K562 (cell line): Measurements from ENCODE around the gene KRTAP9-8. TPM values are rescaled to one million over a fixed set of nuclear protein-coding genes. Genes with fewer than 3 reads are reported as not detected.
A peak's percentile ranks its signal among the peaks of the same experiment; 100 is the strongest.

Experiments used
- ATAC-seq: fragments of 200-7000 bp; cut with Tn5 transposase; 3 replicates; pipeline ENCODE4 v1.9.1; 2020; ENCODE audit warnings: moderate library complexity
- BruUV-seq: library from RNA; stranded (reverse); fragments of 400-500 nt; replicated peaks from 2 replicates; lab custom pipeline; 2021; lab: Mats Ljungman, UMichigan
- CTCF ChIA-PET: fragments of 300-600 bp; formaldehyde crosslinking; extraction: SDS; loops from one replicate; lab custom pipeline; 2021; ENCODE audit warnings: low intra/inter-chr PET ratio; lab: Yijun Ruan, JAX
- POLR2A ChIA-PET: fragments of 300-600, 350-650 bp; sonication (Branson Sonifier 250); formaldehyde crosslinking; extraction: SDS; loops from one replicate; lab custom pipeline; 2021; ENCODE audit warnings: antibody characterized with exemption, inconsistent platforms; lab: Yijun Ruan, JAX
- DNase-seq, 4 experiments: peaks; one replicate each; pipeline versions ENCODE4 v3.0.0 to v3.0.0-alpha.2; 2011 to 2018; ENCODE audit warnings: low spot score in 3 of 4, mixed read lengths in 3 of 4; ENCODE audit errors: extremely low read depth in 1 of 4
- FAIRE-seq: peaks from 2 replicates; lab custom pipeline; 2011; peaks lifted over from hg19 to GRCh38; lab: Jason Lieb, UNC
- H2AFZ ChIP-seq: 2 replicates; pipeline ENCODE4 v1.6.0; 2011; ENCODE audit warnings: low read depth, low read length, control low read depth, inconsistent platforms
- H3K27ac ChIP-seq: fragments of 200-600 bp; 3 replicates; pipeline ENCODE4 v1.8.0; 2011; ENCODE audit warnings: low read depth, mild to moderate bottlenecking, control low read depth, inconsistent platforms, low read length, moderate library complexity, mixed read lengths; ENCODE audit errors: extremely low read depth
- H3K27me3 ChIP-seq, 2 experiments: fragments of 300-600 bp in 1 of 2; 2 replicates in 1 of 2; 3 replicates in 1 of 2; pipeline versions ENCODE4 v1.6.0 to v1.8.0; 2011; ENCODE audit warnings: inconsistent platforms in 2 of 2, low read length in 2 of 2, mild to moderate bottlenecking in 1 of 2, mixed read lengths in 1 of 2, moderate library complexity in 1 of 2; ENCODE audit not compliant: control insufficient read depth in 2 of 2, insufficient read depth in 2 of 2
- H3K36me3 ChIP-seq: fragments of 300-600 bp; 3 replicates; pipeline ENCODE4 v1.8.0; 2011; ENCODE audit warnings: mild to moderate bottlenecking, low read length, inconsistent platforms; ENCODE audit not compliant: control insufficient read depth, insufficient read depth
- H3K4me1 ChIP-seq, 2 experiments: fragments of 200-600 bp in 1 of 2; replicated peaks in 1 of 2; 2 replicates in 1 of 2; 3 replicates in 1 of 2; pipeline versions ENCODE4 v1.5.1 to v1.8.0; 2011; ENCODE audit warnings: inconsistent platforms in 2 of 2, low read length in 2 of 2, mild to moderate bottlenecking in 1 of 2, mixed read lengths in 1 of 2, moderate library complexity in 1 of 2; ENCODE audit not compliant: control insufficient read depth in 2 of 2, insufficient read depth in 2 of 2
- H3K4me2 ChIP-seq: 2 replicates; pipeline ENCODE4 v1.6.1; 2011; ENCODE audit warnings: low read length, control low read depth, inconsistent platforms, mixed read lengths; ENCODE audit not compliant: insufficient read depth
- H3K4me3 ChIP-seq: fragments of 200-600 bp; sonication (generic), shearing (Covaris generic); 2 replicates; pipeline ENCODE4 v1.5.1; 2016; ENCODE audit warnings: control low read depth, inconsistent platforms
- H3K79me2 ChIP-seq: fragments of 200-600 bp; 3 replicates; pipeline ENCODE4 v1.8.0; 2011; ENCODE audit warnings: low read length, inconsistent platforms; ENCODE audit not compliant: control insufficient read depth, insufficient read depth
- H3K9ac ChIP-seq, 2 experiments: 2 replicates each; pipeline versions ENCODE4 v1.6.0 to v1.6.1; 2011; ENCODE audit warnings: low read depth in 2 of 2, low read length in 2 of 2, control low read depth in 1 of 2, inconsistent platforms in 1 of 2, mild to moderate bottlenecking in 1 of 2, mixed read lengths in 1 of 2; ENCODE audit not compliant: insufficient read depth in 1 of 2
- H3K9me1 ChIP-seq: one replicate; pipeline ENCODE4 v1.6.0; 2011; ENCODE audit warnings: inconsistent platforms, mild to moderate bottlenecking, low read length, moderate library complexity; ENCODE audit not compliant: control insufficient read depth, insufficient read depth
- H3K9me3 ChIP-seq: replicated peaks from 2 replicates; pipeline ENCODE4 v1.5.1; 2011; ENCODE audit warnings: low read depth, low read length, inconsistent platforms; ENCODE audit not compliant: control insufficient read depth, insufficient read depth
- H4K20me1 ChIP-seq: replicated peaks from 2 replicates; pipeline ENCODE4 v1.6.1; 2011; ENCODE audit warnings: low read length, inconsistent platforms, mixed read lengths; ENCODE audit not compliant: control insufficient read depth, insufficient read depth
- ATF2 ChIP-seq: sonication (generic); formaldehyde crosslinking; IDR thresholded peaks from 2 replicates; pipeline ENCODE4 v1.8.1; 2022; ENCODE audit warnings: missing genetic modification reagents
- BMI1 ChIP-seq: fragments of 150-350 bp; IDR thresholded peaks from 2 replicates; pipeline ENCODE4 v1.6.1; 2014; ENCODE audit warnings: low read length
- DEAF1 ChIP-seq: fragments of 450-650 bp; formaldehyde crosslinking; IDR thresholded peaks from 2 replicates; pipeline ENCODE4 v1.4.0; 2020; ENCODE audit warnings: mild to moderate bottlenecking, moderate library complexity
- E2F3 ChIP-seq: fragments of 250-450 bp; sonication (Bioruptor Pico); IDR thresholded peaks from 2 replicates; pipeline ENCODE4 v1.4.0; 2020; ENCODE audit warnings: mild to moderate bottlenecking
- REST ChIP-seq, 2 experiments: fragments of 450-650 bp; formaldehyde crosslinking in 1 of 2; IDR thresholded peaks; 2 replicates each; pipeline versions ENCODE4 v1.4.0 to v1.6.1; 2014 to 2020; ENCODE audit warnings: mild to moderate bottlenecking in 2 of 2, borderline replicate concordance in 1 of 2, low read depth in 1 of 2
- TEAD1 ChIP-seq, 2 experiments: fragments of 450-650 bp in 1 of 2; sonication (generic) in 1 of 2; formaldehyde crosslinking; IDR thresholded peaks; 2 replicates each; pipeline versions ENCODE4 v1.4.0 to v1.8.0; 2020 to 2022; ENCODE audit warnings: mild to moderate bottlenecking in 2 of 2, missing genetic modification reagents in 1 of 2
- ZBTB8A ChIP-seq: fragments of 450-650 bp; IDR thresholded peaks from 2 replicates; pipeline ENCODE4 v1.6.1; 2018; ENCODE audit warnings: mild to moderate bottlenecking, moderate library complexity; ENCODE audit not compliant: partially characterized antibody
- ZNF57 ChIP-seq: fragments of 450-650 bp; formaldehyde crosslinking; IDR thresholded peaks from 2 replicates; pipeline ENCODE4 v1.4.0; 2020; ENCODE audit warnings: mild to moderate bottlenecking, moderate library complexity
- ZNF707 ChIP-seq: fragments of 250-450 bp; sonication (Bioruptor Pico); conservative IDR thresholded peaks from 2 replicates; pipeline ENCODE4 v1.8.0; 2022; ENCODE audit warnings: inconsistent platforms, mild to moderate bottlenecking, moderate library complexity
- WGBS: fragments of 100-300 bp; shearing (Covaris generic); methylation state at CpG from one replicate; pipeline ENCODE4 v1.1.6; 2016; ENCODE audit warnings: low coverage, mixed read lengths; ENCODE audit not compliant: insufficient coverage; ENCODE audit errors: missing lambda C conversion rate; 5-methylcytosine and 5-hydroxymethylcytosine counted together
- in situ Hi-C: fragments of 300-500 bp; cut with MboI; formaldehyde crosslinking; loops from 4 replicates; pipeline ENCODE4 v1.15.0; 2018; ENCODE audit warnings: inconsistent platforms, mixed read lengths
- intact Hi-C: fragments of 100-400 bp; cut with micrococcal nuclease; formaldehyde crosslinking; loops from 2 replicates; pipeline ENCODE4 v1.14.2; 2022
- polyA plus RNA-seq, 8 experiments: library from polyadenylated mRNA; depleted of rRNA in 4 of 8; stranded (reverse) in 5 of 8; unstranded in 3 of 8; fragments of >200 nt; fragmentation: Nextera tagmentation in 2 of 8; fragmentation: Illumina TruSeq in 1 of 8; extraction: Ambion mirVana in 2 of 8; extraction: Trizol in 1 of 8; gene quantifications; 2 replicates each; pipeline versions ENCODE4 v1.2.1 to v1.2.3, GENCODE V29; 2011 to 2014; ENCODE audit warnings: inconsistent platforms in 1 of 8, missing spikeins in 1 of 8
- total RNA-seq, 7 experiments: library from RNA; depleted of rRNA in 6 of 7; stranded (reverse); fragments of >200 nt in 6 of 7; fragmentation: Illumina TruSeq in 2 of 7; extraction: Trizol in 2 of 7; gene quantifications; 2 replicates each; pipeline versions ENCODE4 v1.2.1 to v1.2.3, GENCODE V29; 2011 to 2021; ENCODE audit warnings: low replicate concordance in 1 of 7

KRTAP9-8 gene
- total and polyA plus RNA-seq, 9 of the 15 experiments (the other 6 are each of a cell fraction or from before 2014, with no cell fraction given) = not detected

- Histone ChIP-seq H2AFZ (no peak overlapping the region), H3K79me2 (no peaks in the 10 kb centered on the region), H3K4me3 (no peak overlapping the region), H3K4me1 (no peaks in the 10 kb centered on the region), H3K9me1 (no peaks in the 10 kb centered on the region), H3K9me3 (no peaks in the 10 kb centered on the region), H4K20me1 (no peaks in the 10 kb centered on the region), H3K4me2 (no peak overlapping the region), H3K9ac (no peak overlapping the region), H3K27ac (no peak overlapping the region), H3K27me3 (no peaks in the 10 kb centered on the region; a peak in 1 of 5 replicates), H3K36me3 (no peaks in the 10 kb centered on the region)
- WGBS = 0% methylated on average over 3 of the region's 3 CpGs
- CTCF ChIA-PET = no interaction called here
- DNase-seq (peak in 3 of 4 experiments; percentile 0 to 1 (median 0)), FAIRE-seq (no peak), ATAC-seq (no peak)
- TF ChIP-seq E2F3 (CRISPR knock-in tag) (no peak), ZNF707 (no peak), REST (IDR thresholded peaks at IDR 0.05; ENCODE audit: borderline replicate concordance) (no peak), REST (CRISPR knock-in tag; IDR thresholded peaks at IDR 0.05; ENCODE audit: low read depth) (no peak), ZNF57 (CRISPR knock-in tag) (no peak), DEAF1 (no peak), ZBTB8A (no peak), ATF2 (CRISPR knock-in tag) (no peak), BMI1 (no peak), TEAD1 (CRISPR knock-in tag; IDR thresholded peaks at IDR 0.05) (no peak)
- in situ Hi-C loops (no loop called here), intact Hi-C loops (no loop called here)
- POLR2A ChIA-PET = no interaction called here
- no TSS peak for BruUV-seq
Observed at GRCh38 chr17:41278176-41278955, 40.6 kb downstream of the KRTAP9-8 start.
